GM12878 (cell line): ENCODE measurements around the gene UCN2.

Source experiments
- MXI1 ChIP-seq: fragments of 150-350 bp; IDR thresholded peaks from 2 replicates; pipeline ENCODE4 v1.6.1; 2011; ENCODE audit warnings: low read depth, mild to moderate bottlenecking, inconsistent platforms, low read length, improper control_type of control experiment
- NFYA ChIP-seq: IDR thresholded peaks from 2 replicates; pipeline ENCODE4 v1.6.1; 2011; ENCODE audit warnings: low read depth, mild to moderate bottlenecking, low read length, improper control_type of control experiment, borderline replicate concordance
- RELA ChIP-seq: fragments of 450-650 bp; IDR thresholded peaks from 2 replicates; pipeline ENCODE4 v1.8.0; 2014; ENCODE audit warnings: borderline replicate concordance; ENCODE audit not compliant: partially characterized antibody
- TF ChIP-seq, protein P1 (sequence below), 3 experiments: IDR thresholded peaks in 2 of 3; conservative IDR thresholded peaks in 1 of 3; 2 replicates each; pipeline ENCODE4 v1.5.1; 2011; ENCODE audit warnings: low read depth in 3 of 3, low read length in 3 of 3, mild to moderate bottlenecking in 3 of 3, control low read depth in 2 of 3, moderate library complexity in 2 of 3, inconsistent platforms in 1 of 3, mixed read lengths in 1 of 3; ENCODE audit not compliant: control insufficient read depth in 2 of 3, insufficient read depth in 1 of 3; ENCODE audit errors: extremely low read depth in 1 of 3
- TF ChIP-seq, protein P2 (sequence below): IDR thresholded peaks from 2 replicates; pipeline ENCODE4 v1.6.1; 2012; ENCODE audit warnings: low read depth, low read length, improper control_type of control experiment

GRCh38 chr3:48514431-48515227 is 49.0 kb downstream of the UCN2 start:
- TF ChIP-seq, protein P1, sequence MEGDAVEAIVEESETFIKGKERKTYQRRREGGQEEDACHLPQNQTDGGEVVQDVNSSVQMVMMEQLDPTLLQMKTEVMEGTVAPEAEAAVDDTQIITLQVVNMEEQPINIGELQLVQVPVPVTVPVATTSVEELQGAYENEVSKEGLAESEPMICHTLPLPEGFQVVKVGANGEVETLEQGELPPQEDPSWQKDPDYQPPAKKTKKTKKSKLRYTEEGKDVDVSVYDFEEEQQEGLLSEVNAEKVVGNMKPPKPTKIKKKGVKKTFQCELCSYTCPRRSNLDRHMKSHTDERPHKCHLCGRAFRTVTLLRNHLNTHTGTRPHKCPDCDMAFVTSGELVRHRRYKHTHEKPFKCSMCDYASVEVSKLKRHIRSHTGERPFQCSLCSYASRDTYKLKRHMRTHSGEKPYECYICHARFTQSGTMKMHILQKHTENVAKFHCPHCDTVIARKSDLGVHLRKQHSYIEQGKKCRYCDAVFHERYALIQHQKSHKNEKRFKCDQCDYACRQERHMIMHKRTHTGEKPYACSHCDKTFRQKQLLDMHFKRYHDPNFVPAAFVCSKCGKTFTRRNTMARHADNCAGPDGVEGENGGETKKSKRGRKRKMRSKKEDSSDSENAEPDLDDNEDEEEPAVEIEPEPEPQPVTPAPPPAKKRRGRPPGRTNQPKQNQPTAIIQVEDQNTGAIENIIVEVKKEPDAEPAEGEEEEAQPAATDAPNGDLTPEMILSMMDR (IDR thresholded peaks at IDR 0.05 in 2 of 3, conservative IDR thresholded peaks at IDR 0.05 in 1 of 3; ENCODE audit: control insufficient read depth in 2 of 3, extremely low read depth in 1 of 3, insufficient read depth in 1 of 3, low read depth in 3 of 3, low read length in 3 of 3) = no peak
- TF ChIP-seq RELA (no peak), NFYA (no peak), MXI1 (no peak)
- TF ChIP-seq, protein P2, sequence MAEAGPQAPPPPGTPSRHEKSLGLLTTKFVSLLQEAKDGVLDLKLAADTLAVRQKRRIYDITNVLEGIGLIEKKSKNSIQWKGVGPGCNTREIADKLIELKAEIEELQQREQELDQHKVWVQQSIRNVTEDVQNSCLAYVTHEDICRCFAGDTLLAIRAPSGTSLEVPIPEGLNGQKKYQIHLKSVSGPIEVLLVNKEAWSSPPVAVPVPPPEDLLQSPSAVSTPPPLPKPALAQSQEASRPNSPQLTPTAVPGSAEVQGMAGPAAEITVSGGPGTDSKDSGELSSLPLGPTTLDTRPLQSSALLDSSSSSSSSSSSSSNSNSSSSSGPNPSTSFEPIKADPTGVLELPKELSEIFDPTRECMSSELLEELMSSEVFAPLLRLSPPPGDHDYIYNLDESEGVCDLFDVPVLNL = no peak
